ENCODE measurements around the gene MRPL18.

MRPL18 gene

GRCh38 chr6:159826004-159826403 lies 35.7 kb downstream of the MRPL18 start:
- Histone ChIP-seq H2AFZ (ENCODE audit: low read depth, low read length, severe bottlenecking) (no peak overlapping the region), H3K36me3 (ENCODE audit: low read length) (no peaks in the 10 kb centered on the region)
- TF ChIP-seq EZH2phosphoT487 (conservative IDR thresholded peaks at IDR 0.05; ENCODE audit: low read length) = no peak
- TF ChIP-seq, protein P1, sequence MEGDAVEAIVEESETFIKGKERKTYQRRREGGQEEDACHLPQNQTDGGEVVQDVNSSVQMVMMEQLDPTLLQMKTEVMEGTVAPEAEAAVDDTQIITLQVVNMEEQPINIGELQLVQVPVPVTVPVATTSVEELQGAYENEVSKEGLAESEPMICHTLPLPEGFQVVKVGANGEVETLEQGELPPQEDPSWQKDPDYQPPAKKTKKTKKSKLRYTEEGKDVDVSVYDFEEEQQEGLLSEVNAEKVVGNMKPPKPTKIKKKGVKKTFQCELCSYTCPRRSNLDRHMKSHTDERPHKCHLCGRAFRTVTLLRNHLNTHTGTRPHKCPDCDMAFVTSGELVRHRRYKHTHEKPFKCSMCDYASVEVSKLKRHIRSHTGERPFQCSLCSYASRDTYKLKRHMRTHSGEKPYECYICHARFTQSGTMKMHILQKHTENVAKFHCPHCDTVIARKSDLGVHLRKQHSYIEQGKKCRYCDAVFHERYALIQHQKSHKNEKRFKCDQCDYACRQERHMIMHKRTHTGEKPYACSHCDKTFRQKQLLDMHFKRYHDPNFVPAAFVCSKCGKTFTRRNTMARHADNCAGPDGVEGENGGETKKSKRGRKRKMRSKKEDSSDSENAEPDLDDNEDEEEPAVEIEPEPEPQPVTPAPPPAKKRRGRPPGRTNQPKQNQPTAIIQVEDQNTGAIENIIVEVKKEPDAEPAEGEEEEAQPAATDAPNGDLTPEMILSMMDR (IDR thresholded peaks at IDR 0.05; ENCODE audit: insufficient read depth, low read length, poor library complexity, severe bottlenecking) = no peak

DNA sequence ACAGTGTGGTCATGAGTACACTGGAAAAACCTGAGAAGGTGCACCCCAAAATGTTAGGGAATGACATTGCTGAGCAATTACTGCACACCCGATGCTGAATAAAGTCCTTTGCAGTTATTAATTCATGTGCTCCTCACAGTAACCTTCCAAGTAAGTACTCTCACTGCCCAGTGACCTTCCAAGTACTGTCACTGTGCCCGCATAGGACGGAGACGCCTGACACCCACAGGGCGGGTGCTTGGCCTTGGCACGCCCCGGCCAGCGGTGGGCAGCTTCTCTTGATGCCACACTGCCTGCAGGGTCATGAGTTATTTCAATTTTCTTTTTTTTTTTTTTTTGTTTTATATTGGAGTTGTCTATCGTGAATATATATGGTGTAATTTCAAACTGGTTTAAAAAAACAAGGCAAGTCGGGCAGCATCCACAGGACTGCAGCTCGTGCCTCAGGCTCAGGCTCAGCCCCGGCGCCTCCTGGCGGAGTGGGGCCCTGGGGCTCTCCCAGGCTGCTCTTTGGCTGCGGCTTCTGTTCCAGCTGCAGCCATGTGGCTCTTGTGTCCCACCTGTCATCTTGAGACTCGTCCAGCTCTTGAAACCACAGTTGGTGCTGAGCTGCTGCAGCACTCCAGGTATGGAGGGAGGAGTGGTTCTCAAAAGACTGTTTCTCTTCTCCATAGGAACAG lies 36.8 kb downstream of the MRPL18 start:
- no peak for TF ChIP-seq EZH2phosphoT487 (conservative IDR thresholded peaks at IDR 0.05; ENCODE audit: low read length)
- TF ChIP-seq, protein P1 (IDR thresholded peaks at IDR 0.05; ENCODE audit: insufficient read depth, low read length, poor library complexity, severe bottlenecking) = no peak
- Histone ChIP-seq H3K79me2 (ENCODE audit: insufficient read depth, low read length) (no peaks in the 10 kb centered on the region), H3K4me3 (ENCODE audit: insufficient read depth, low read length, poor library complexity, severe bottlenecking) (no peak overlapping the region), H3F3A (ENCODE audit: insufficient read depth) (no peaks in the 10 kb centered on the region), H3K9ac (ENCODE audit: low read length) (no peak overlapping the region), H3K9me3 (ENCODE audit: insufficient read depth, low read length) (no peaks in the 10 kb centered on the region), H3K36me3 (ENCODE audit: low read length) (no peaks in the 10 kb centered on the region), H3K27me3 (ENCODE audit: low read length) (no peaks in the 10 kb centered on the region), H3K9me2 (replicated peaks; ENCODE audit: insufficient read depth, low read length) (no peaks in the 10 kb centered on the region), H2AFZ (ENCODE audit: low read depth, low read length, severe bottlenecking) (no peak overlapping the region), H3K4me2 (ENCODE audit: low read depth, low read length, poor library complexity, severe bottlenecking) (no peak overlapping the region), H4K20me1 (ENCODE audit: low read depth, low read length) (no peaks in the 10 kb centered on the region), H3K27ac (ENCODE audit: low read depth, low read length) (no peak overlapping the region)

More at GRCh38 chr6:159826004-159826403, 35.7 kb downstream of the MRPL18 start:
- no peaks in the 10 kb centered on the region for H3K9me2 ChIP-seq (replicated peaks; ENCODE audit: insufficient read depth, low read length)
- H4K20me1 ChIP-seq (ENCODE audit: low read depth, low read length) = no peaks in the 10 kb centered on the region
- H3K9ac ChIP-seq (ENCODE audit: low read length) = no peak overlapping the region
- no peaks in the 10 kb centered on the region for H3K27me3 ChIP-seq (ENCODE audit: low read length)
- H3K9me3 ChIP-seq (ENCODE audit: insufficient read depth, low read length) = no peaks in the 10 kb centered on the region
- H3K79me2 ChIP-seq (ENCODE audit: insufficient read depth, low read length) = no peaks in the 10 kb centered on the region
- no peak overlapping the region for H3K27ac ChIP-seq (ENCODE audit: low read depth, low read length)
- no peak overlapping the region for H3K4me2 ChIP-seq (ENCODE audit: low read depth, low read length, poor library complexity, severe bottlenecking)
- H3F3A ChIP-seq (ENCODE audit: insufficient read depth) = no peaks in the 10 kb centered on the region
- no peak overlapping the region for H3K4me3 ChIP-seq (ENCODE audit: insufficient read depth, low read length, poor library complexity, severe bottlenecking)

DNA sequence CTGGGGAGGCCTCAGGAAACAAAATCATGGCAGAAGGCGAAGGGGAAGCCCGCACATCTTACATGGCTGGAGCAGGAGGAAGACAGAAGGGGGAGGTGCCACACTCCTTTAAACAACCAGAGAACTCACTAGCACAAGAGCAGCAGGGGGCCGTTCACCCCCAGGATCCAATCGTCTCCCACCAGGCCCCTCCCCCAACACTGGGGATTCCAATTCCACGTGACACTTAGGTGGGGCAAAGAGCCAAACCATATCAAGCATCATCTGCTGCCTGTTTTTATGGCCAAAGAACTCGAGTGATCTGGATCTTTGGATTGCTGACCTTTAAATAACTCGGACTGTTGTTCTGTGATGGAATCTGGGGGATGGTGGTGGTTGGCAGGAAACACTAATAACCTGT lies 37.8 kb downstream of the MRPL18 start:
- Histone ChIP-seq H3K79me2 (ENCODE audit: insufficient read depth, low read length) (no peaks in the 10 kb centered on the region), H3K9me3 (ENCODE audit: insufficient read depth, low read length) (no peaks in the 10 kb centered on the region), H3K4me3 (ENCODE audit: insufficient read depth, low read length, poor library complexity, severe bottlenecking) (no peak overlapping the region), H3F3A (ENCODE audit: insufficient read depth) (no peaks in the 10 kb centered on the region), H2AFZ (ENCODE audit: low read depth, low read length, severe bottlenecking) (no peak overlapping the region), H3K9me2 (replicated peaks; ENCODE audit: insufficient read depth, low read length) (no peaks in the 10 kb centered on the region), H4K20me1 (ENCODE audit: low read depth, low read length) (no peaks in the 10 kb centered on the region), H3K4me2 (ENCODE audit: low read depth, low read length, poor library complexity, severe bottlenecking) (no peak overlapping the region), H3K36me3 (ENCODE audit: low read length) (no peaks in the 10 kb centered on the region), H3K27ac (ENCODE audit: low read depth, low read length) (no peak overlapping the region), H3K9ac (ENCODE audit: low read length) (no peak overlapping the region), H3K27me3 (ENCODE audit: low read length) (no peaks in the 10 kb centered on the region)
- TF ChIP-seq, protein P1 (IDR thresholded peaks at IDR 0.05; ENCODE audit: insufficient read depth, low read length, poor library complexity, severe bottlenecking) = no peak
- no peak for TF ChIP-seq EZH2phosphoT487 (conservative IDR thresholded peaks at IDR 0.05; ENCODE audit: low read length)

All from SU-DHL-6 (cell line).